OCI-LY7 (cell line): ENCODE measurements around the gene ARV1. TPM values are rescaled to one million over a fixed set of nuclear protein-coding genes. Genes with fewer than 3 reads are reported as not detected.

Source experiments
- BruUV-seq: library from RNA; stranded (reverse); fragments of 400-500 nt; replicated peaks from 2 replicates; lab custom pipeline; 2021; lab: Mats Ljungman, UMichigan
- CTCF ChIA-PET: fragments of 300-600 bp; sonication (Branson Sonifier 250); formaldehyde crosslinking; loops from one replicate; lab custom pipeline; 2022; ENCODE audit warnings: antibody characterized with exemption; ENCODE audit not compliant: unreplicated experiment; lab: Charles Lee
- POLR2A ChIA-PET: fragments of 300-600 bp; sonication (Branson Sonifier 250); formaldehyde crosslinking; loops from one replicate; lab custom pipeline; 2022; ENCODE audit warnings: antibody characterized with exemption; lab: Charles Lee
- DNase-seq: peaks from one replicate; pipeline ENCODE4 v3.0.0-alpha.2; 2015; ENCODE audit warnings: low spot score
- H2AFZ ChIP-seq: fragments of 200-600 bp; sonication (generic), shearing (Covaris generic); 2 replicates; pipeline ENCODE4 v1.6.1; 2014; ENCODE audit warnings: mild to moderate bottlenecking, antibody characterized with exemption, low read length, moderate library complexity
- H3K27ac ChIP-seq: fragments of 200-600 bp; sonication (generic); 2 replicates; pipeline ENCODE4 v1.5.1; 2014; ENCODE audit warnings: mixed run types, low read depth, mild to moderate bottlenecking, moderate library complexity, low read length, inconsistent platforms; ENCODE audit not compliant: poor library complexity, severe bottlenecking
- H3K36me3 ChIP-seq: fragments of 200-600 bp; sonication (generic); 2 replicates; pipeline ENCODE4 v1.6.1; 2014; ENCODE audit warnings: mild to moderate bottlenecking, antibody characterized with exemption, low read length, moderate library complexity, mixed read lengths; ENCODE audit not compliant: insufficient read depth
- H3K4me1 ChIP-seq: fragments of 200-600 bp; sonication (generic); 2 replicates; pipeline ENCODE4 v1.5.1; 2014; ENCODE audit warnings: mild to moderate bottlenecking, low read length; ENCODE audit not compliant: insufficient read depth, poor library complexity, severe bottlenecking
- H3K4me2 ChIP-seq: fragments of 200-600 bp; sonication (generic); 2 replicates; pipeline ENCODE4 v1.6.1; 2014; ENCODE audit warnings: mild to moderate bottlenecking, low read length
- H3K4me3 ChIP-seq: fragments of 200-600 bp; sonication (generic); 2 replicates; pipeline ENCODE4 v1.5.1; 2014; ENCODE audit warnings: mild to moderate bottlenecking, low read depth, low read length; ENCODE audit not compliant: poor library complexity, severe bottlenecking
- H3K79me2 ChIP-seq: fragments of 200-600 bp; sonication (generic); 2 replicates; pipeline ENCODE4 v1.6.1; 2016; ENCODE audit warnings: low read depth, mild to moderate bottlenecking, low read length, moderate library complexity, mixed read lengths; ENCODE audit not compliant: insufficient read depth
- H3K9me2 ChIP-seq: fragments of 200-600 bp; sonication (generic); 2 replicates; pipeline ENCODE4 v1.6.1; 2016; ENCODE audit warnings: mild to moderate bottlenecking, low read length, mixed read lengths; ENCODE audit not compliant: insufficient read depth
- H3K9me3 ChIP-seq: fragments of 200-600 bp; sonication (generic); 2 replicates; pipeline ENCODE4 v1.6.1; 2014; ENCODE audit warnings: mild to moderate bottlenecking, mixed run types, low read length, mixed read lengths
- H4K20me1 ChIP-seq: fragments of 200-600 bp; sonication (generic); 2 replicates; pipeline ENCODE4 v1.6.1; 2014; ENCODE audit warnings: mild to moderate bottlenecking, antibody characterized with exemption, low read length, moderate library complexity, mixed read lengths; ENCODE audit not compliant: insufficient read depth
- EZH2phosphoT487 ChIP-seq: fragments of 200-600 bp; sonication (generic); IDR thresholded peaks from 2 replicates; pipeline ENCODE4 v1.6.1; 2018; ENCODE audit warnings: low read depth, borderline replicate concordance, mild to moderate bottlenecking, mixed run types, antibody characterized with exemption, low read length, moderate library complexity, mixed read lengths
- intact Hi-C: fragments of 100-400 bp; cut with micrococcal nuclease; formaldehyde crosslinking; loops from one replicate; pipeline ENCODE4 v1.10.0; 2022; ENCODE audit not compliant: unreplicated experiment
- total RNA-seq, 2 experiments: library from RNA; depleted of rRNA in 1 of 2; stranded (reverse); fragments of >200 nt in 1 of 2; shearing (Covaris generic) in 1 of 2; gene quantifications; 2 replicates each; pipeline ENCODE4 v1.2.3, GENCODE V29; 2014 to 2022
- TF ChIP-seq, protein P1 (sequence below): fragments of 200-600 bp; sonication (generic); conservative IDR thresholded peaks from 2 replicates; pipeline ENCODE4 v1.5.1; 2014; ENCODE audit warnings: mild to moderate bottlenecking, antibody characterized with exemption, low read length, moderate library complexity, mixed read lengths

ARV1 gene
- total RNA-seq, 2 experiments from 2014 or later, result 15.1 to 21.2 TPM

- CTCF ChIA-PET, result interaction anchor here (0.7 to 0.8 kb wide), 2 partner anchors 70 to 146 kb away, joined by 3 to 5 read pairs; no protein-coding TSS in a partner anchor
- BruUV-seq, result no TSS peak
- H4K20me1 ChIP-seq, result 0 out of 2 replicates have a peak, but pooled peaks cover 4% of the 10 kb centered on the region
- H3K4me2 ChIP-seq, result peak overlapping the region; percentile 64
- no peaks in the 10 kb centered on the region for H3K36me3 ChIP-seq
- peak overlapping the region; percentile 23; the same call in 1 of the 2 replicates for H2AFZ ChIP-seq
- H3K9me3 ChIP-seq, result no peaks in the 10 kb centered on the region
- POLR2A ChIA-PET, result interaction anchor here (0.6 kb wide), 1 partner anchor 18 kb away, joined by 8 read pairs; no protein-coding TSS in a partner anchor
- no peaks in the 10 kb centered on the region for H3K9me2 ChIP-seq
- no peaks in the 10 kb centered on the region for H3K79me2 ChIP-seq
- DNase-seq, result no peak
- TF ChIP-seq, protein P1, sequence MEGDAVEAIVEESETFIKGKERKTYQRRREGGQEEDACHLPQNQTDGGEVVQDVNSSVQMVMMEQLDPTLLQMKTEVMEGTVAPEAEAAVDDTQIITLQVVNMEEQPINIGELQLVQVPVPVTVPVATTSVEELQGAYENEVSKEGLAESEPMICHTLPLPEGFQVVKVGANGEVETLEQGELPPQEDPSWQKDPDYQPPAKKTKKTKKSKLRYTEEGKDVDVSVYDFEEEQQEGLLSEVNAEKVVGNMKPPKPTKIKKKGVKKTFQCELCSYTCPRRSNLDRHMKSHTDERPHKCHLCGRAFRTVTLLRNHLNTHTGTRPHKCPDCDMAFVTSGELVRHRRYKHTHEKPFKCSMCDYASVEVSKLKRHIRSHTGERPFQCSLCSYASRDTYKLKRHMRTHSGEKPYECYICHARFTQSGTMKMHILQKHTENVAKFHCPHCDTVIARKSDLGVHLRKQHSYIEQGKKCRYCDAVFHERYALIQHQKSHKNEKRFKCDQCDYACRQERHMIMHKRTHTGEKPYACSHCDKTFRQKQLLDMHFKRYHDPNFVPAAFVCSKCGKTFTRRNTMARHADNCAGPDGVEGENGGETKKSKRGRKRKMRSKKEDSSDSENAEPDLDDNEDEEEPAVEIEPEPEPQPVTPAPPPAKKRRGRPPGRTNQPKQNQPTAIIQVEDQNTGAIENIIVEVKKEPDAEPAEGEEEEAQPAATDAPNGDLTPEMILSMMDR, result no peak
- no peak for TF ChIP-seq EZH2phosphoT487
- H3K4me3 ChIP-seq, result peak overlapping the region; percentile 74
- H3K27ac ChIP-seq, result no peak overlapping the region
- peaks cover 4% of the 10 kb centered on the region for H3K4me1 ChIP-seq
- intact Hi-C loops, result no loop called here
These were observed 62.2 kb downstream of the ARV1 start for GRCh38 chr1:231040800-231041718.

DNA sequence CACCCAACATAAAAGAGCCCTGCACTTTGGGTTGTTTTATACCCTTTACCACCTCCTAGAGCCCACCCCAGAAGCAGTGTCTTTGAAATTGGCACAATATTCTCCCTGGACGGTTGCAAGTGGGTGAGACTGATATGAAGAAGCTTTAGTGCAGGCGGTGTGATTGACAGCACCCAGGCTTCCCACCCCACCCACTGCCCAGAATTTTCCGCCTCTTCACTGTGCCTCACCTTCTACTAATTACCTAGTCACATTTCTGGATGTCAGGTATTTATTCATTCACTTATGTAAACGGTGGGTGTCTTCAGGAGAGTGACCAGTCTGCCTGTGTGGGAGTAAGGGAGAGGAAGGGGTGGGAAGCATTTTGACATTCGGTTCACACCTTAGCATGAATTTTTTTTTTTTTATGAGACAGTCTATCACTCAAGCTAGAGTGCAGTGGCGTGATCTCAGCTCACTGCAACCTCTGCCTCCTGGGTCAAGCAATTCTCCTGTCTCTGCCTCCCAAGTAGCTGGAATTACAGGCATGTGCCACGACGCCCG is 62.9 kb downstream of the ARV1 start:
- no peak overlapping the region for H3K4me3 ChIP-seq
- no peak for DNase-seq
- no peaks in the 10 kb centered on the region for H3K79me2 ChIP-seq
- TF ChIP-seq, protein P1, result no peak
- TF ChIP-seq EZH2phosphoT487, result no peak
- no peak overlapping the region for H3K4me2 ChIP-seq
- no TSS peak for BruUV-seq
- 0 out of 2 replicates have a peak, but pooled peaks cover 4% of the 10 kb centered on the region for H4K20me1 ChIP-seq
- no peak overlapping the region for H2AFZ ChIP-seq
- H3K36me3 ChIP-seq, result no peaks in the 10 kb centered on the region
- no peaks in the 10 kb centered on the region for H3K9me3 ChIP-seq
- no peak overlapping the region for H3K27ac ChIP-seq
- H3K9me2 ChIP-seq, result no peaks in the 10 kb centered on the region
- POLR2A ChIA-PET, result no interaction called here
- CTCF ChIA-PET, result no interaction called here
- H3K4me1 ChIP-seq, result peaks cover 4% of the 10 kb centered on the region
- intact Hi-C loops, result no loop called here
